B cell (primary cell): ENCODE results near the gene HYLS1. TPM values are rescaled to one million over a fixed set of nuclear protein-coding genes. Genes with fewer than 3 reads are reported as not detected.

Experiments
- ATAC-seq: fragments of 200-7000 bp; cut with Tn5 transposase; one replicate; pipeline ENCODE4 v1.10.0; 2021; ENCODE audit warnings: low read depth, mild to moderate bottlenecking, moderate number of reproducible peaks, moderate library complexity
- CTCF ChIA-PET: fragments of 350-600 bp; sonication (Branson Sonifier 250); formaldehyde crosslinking; loops from one replicate; lab custom pipeline; 2021; ENCODE audit warnings: antibody characterized with exemption, inconsistent platforms; lab: Charles Lee
- POLR2A ChIA-PET: fragments of 350-600 bp; sonication (Branson Sonifier 250); formaldehyde crosslinking; loops from one replicate; lab custom pipeline; 2021; ENCODE audit warnings: antibody characterized with exemption; lab: Charles Lee
- DNase-seq: peaks from one replicate; pipeline ENCODE4 v3.0.0; 2013
- H2AFZ ChIP-seq: 2 replicates; pipeline ENCODE4 v1.6.1; 2012; ENCODE audit warnings: mild to moderate bottlenecking, low read depth, low read length; ENCODE audit not compliant: insufficient read depth, poor library complexity, severe bottlenecking
- H3K27ac ChIP-seq, 2 donors: 1 replicate in 1 of 2; 2 replicates in 1 of 2; pipeline ENCODE4 v1.5.1; 2012 to 2013; ENCODE audit warnings: low read length in 2 of 2, mild to moderate bottlenecking in 2 of 2, moderate library complexity in 1 of 2
- H3K27me3 ChIP-seq, 4 experiments: fragments of 200-600 bp in 1 of 4; sonication (generic) in 1 of 4; replicated peaks in 1 of 4; 1 replicate in 2 of 4; 2 replicates in 2 of 4; pipeline versions ENCODE4 v1.6.1 to v1.7.0; 2013 to 2016; ENCODE audit warnings: low read length in 3 of 4, mild to moderate bottlenecking in 2 of 4, mixed read lengths in 1 of 4, moderate library complexity in 1 of 4; ENCODE audit not compliant: insufficient read depth in 4 of 4, control insufficient read depth in 3 of 4; ENCODE audit errors: control extremely low read depth in 1 of 4
- H3K36me3 ChIP-seq, 2 experiments: replicated peaks in 1 of 2; 1 replicate in 1 of 2; 2 replicates in 1 of 2; pipeline versions ENCODE4 v1.6.1 to v1.7.1; 2013; ENCODE audit warnings: low read length in 1 of 2; ENCODE audit not compliant: insufficient read depth in 2 of 2, control insufficient read depth in 1 of 2; ENCODE audit errors: control extremely low read depth in 1 of 2, extremely low read depth in 1 of 2
- H3K4me1 ChIP-seq, 2 donors: fragments of 200-600 bp in 1 of 2; sonication (generic) in 1 of 2; 1 replicate in 1 of 2; 2 replicates in 1 of 2; pipeline versions ENCODE4 v1.5.1 to v1.6.1; 2013 to 2017; ENCODE audit warnings: low read length in 2 of 2; ENCODE audit not compliant: control insufficient read depth in 2 of 2, insufficient read depth in 2 of 2
- H3K4me2 ChIP-seq: replicated peaks from 2 replicates; pipeline ENCODE3; 2012; ENCODE audit warnings: mild to moderate bottlenecking, low read depth, low read length; ENCODE audit not compliant: poor library complexity, severe bottlenecking
- H3K4me3 ChIP-seq, 5 experiments: fragments of 200-600 bp in 1 of 5; sonication (generic) in 1 of 5; 1 replicate in 3 of 5; 2 replicates in 2 of 5; pipeline versions ENCODE4 v1.5.1 to v1.7.0; 2011 to 2016; ENCODE audit warnings: low read length in 4 of 5, mild to moderate bottlenecking in 4 of 5, low read depth in 2 of 5, control low read depth in 1 of 5, moderate library complexity in 1 of 5; ENCODE audit not compliant: insufficient read depth in 1 of 5; ENCODE audit errors: control extremely low read depth in 1 of 5, extremely low read depth in 1 of 5
- H3K79me2 ChIP-seq: fragments of 200-600 bp; sonication (generic); one replicate; pipeline ENCODE4 v1.6.0; 2016; ENCODE audit warnings: low read length; ENCODE audit not compliant: control insufficient read depth, insufficient read depth
- H3K9ac ChIP-seq: fragments of 200-600 bp; sonication (generic); 2 replicates; pipeline ENCODE4 v1.6.1; 2017; ENCODE audit warnings: mild to moderate bottlenecking, low read length, moderate library complexity
- H3K9me3 ChIP-seq, 3 donors: one replicate each; pipeline versions ENCODE4 v1.6.1 to v1.7.1; 2013; ENCODE audit warnings: low read length in 2 of 3; ENCODE audit not compliant: control insufficient read depth in 2 of 3, insufficient read depth in 1 of 3; ENCODE audit errors: control extremely low read depth in 1 of 3
- H4K20me1 ChIP-seq: 2 replicates; pipeline ENCODE4 v1.6.0; 2012; ENCODE audit warnings: mild to moderate bottlenecking, low read length; ENCODE audit not compliant: insufficient read depth, control insufficient read depth, poor library complexity, severe bottlenecking
- H3K27ac Mint-ChIP-seq: one replicate; pipeline ENCODE4 v1.8.0; 2021; ENCODE audit warnings: mixed read lengths
- H3K27me3 Mint-ChIP-seq: one replicate; pipeline ENCODE4 v1.8.0; 2021; ENCODE audit warnings: mixed read lengths
- H3K4me1 Mint-ChIP-seq: one replicate; pipeline ENCODE4 v1.8.0; 2021; ENCODE audit warnings: mixed read lengths
- H3K4me3 Mint-ChIP-seq: one replicate; pipeline ENCODE4 v1.8.0; 2021; ENCODE audit warnings: mixed read lengths
- H3K9me3 Mint-ChIP-seq: one replicate; pipeline ENCODE4 v1.8.0; 2022; ENCODE audit warnings: mixed read lengths; ENCODE audit not compliant: insufficient read depth
- CTCF ChIP-seq: fragments of 200-600 bp; IDR thresholded peaks from one replicate; pipeline ENCODE4 v1.8.0; 2022; ENCODE audit warnings: antibody characterized with exemption, mild to moderate bottlenecking
- EZH2 ChIP-seq: IDR thresholded peaks from 2 replicates; pipeline ENCODE4 v1.6.1; 2012; ENCODE audit warnings: borderline replicate concordance, low read depth, mild to moderate bottlenecking, moderate library complexity, low read length; ENCODE audit not compliant: insufficient read depth, poor library complexity, severe bottlenecking
- WGBS: methylation state at CpG from one replicate; pipeline ENCODE4 v1.1.5; 2013; ENCODE audit warnings: missing lambda C conversion rate; ENCODE audit not compliant: insufficient coverage; 5-methylcytosine and 5-hydroxymethylcytosine counted together
- intact Hi-C: fragments of 100-400 bp; cut with micrococcal nuclease; formaldehyde crosslinking; loops from one replicate; pipeline ENCODE4 v1.10.0; 2022
- polyA plus RNA-seq: library from polyadenylated mRNA; depleted of rRNA; stranded (reverse); fragments of >200 nt; gene quantifications from 2 replicates; pipeline ENCODE4 v1.2.3, GENCODE V29; 2012
- total RNA-seq, 2 donors: library from RNA; stranded (reverse); fragments of 120-200 nt in 1 of 2; gene quantifications; 1 replicate in 1 of 2; 2 replicates in 1 of 2; pipeline versions ENCODE4 v1.2.3 to v1.2.4, GENCODE V29; 2013 to 2022

HYLS1 gene
- total and polyA plus RNA-seq, 2 donors (not counting 1 experiment from before 2014, with no cell fraction given), result 3.1 to 9.4 TPM

- POLR2A ChIA-PET, result no interaction called here
- Mint-ChIP-seq H3K4me3 (no peak overlapping the region), H3K9me3 (no peaks in the 10 kb centered on the region), H3K4me1 (no peaks in the 10 kb centered on the region), H3K27me3 (peaks cover 3% of the 10 kb centered on the region), H3K27ac (no peak overlapping the region)
- Histone ChIP-seq H3K4me2 (no peak overlapping the region), H3K4me1 (no peaks in the 10 kb centered on the region), H3K9me3 (no peaks in the 10 kb centered on the region), H3K4me3 (no peak overlapping the region), H3K79me2 (no peaks in the 10 kb centered on the region), H2AFZ (no peak overlapping the region), H3K27me3 (no peaks in the 10 kb centered on the region), H3K36me3 (no peaks in the 10 kb centered on the region), H3K9ac (no peak overlapping the region), H4K20me1 (no peaks in the 10 kb centered on the region), H3K27ac (no peak overlapping the region)
- TF ChIP-seq CTCF (no peak), EZH2 (no peak)
- intact Hi-C loops, result no loop called here
- DNase-seq, result no peak
- no peak for ATAC-seq
- 90% methylated on average over 20 of the region's 22 CpGs for WGBS
- CTCF ChIA-PET, result interaction anchor here (0.6 kb wide), 1 partner anchor 9 kb away, joined by 4 read pairs; no protein-coding TSS in a partner anchor
Measured at GRCh38 chr11:125949271-125950177, 62.1 kb downstream of the HYLS1 start.

GRCh38 chr11:125950178-125950490 is 62.7 kb downstream of the HYLS1 start:
- ATAC-seq, result no peak
- H3K27me3 ChIP-seq, result no peaks in the 10 kb centered on the region
- Mint-ChIP-seq H3K27ac (no peak overlapping the region), H3K9me3 (no peaks in the 10 kb centered on the region), H3K4me3 (no peak overlapping the region), H3K4me1 (no peaks in the 10 kb centered on the region), H3K27me3 (peaks cover 3% of the 10 kb centered on the region)
- no peaks in the 10 kb centered on the region for H3K4me1 ChIP-seq
- no peak for DNase-seq
- H2AFZ ChIP-seq, result no peak overlapping the region
- H3K79me2 ChIP-seq, result no peaks in the 10 kb centered on the region
- ChIA-PET CTCF (no interaction called here), POLR2A (no interaction called here)
- TF ChIP-seq CTCF (no peak), EZH2 (no peak)
- H3K27ac ChIP-seq, result no peak overlapping the region
- no peak overlapping the region for H3K9ac ChIP-seq
- no peak overlapping the region for H3K4me3 ChIP-seq
- intact Hi-C loops, result no loop called here
- WGBS, result 87% methylated on average over 10 of the region's 11 CpGs
- no peaks in the 10 kb centered on the region for H4K20me1 ChIP-seq
- H3K9me3 ChIP-seq, result no peaks in the 10 kb centered on the region
- H3K4me2 ChIP-seq, result no peak overlapping the region
- no peaks in the 10 kb centered on the region for H3K36me3 ChIP-seq
